H1 (cell line): Measurements from ENCODE around the gene ATR.

ENCODE experiments used
- ATF3 ChIP-seq: IDR thresholded peaks from 2 replicates; pipeline ENCODE4 v1.6.1; 2011; ENCODE audit warnings: low read depth, mild to moderate bottlenecking, low read length; ENCODE audit not compliant: insufficient read depth
- CEBPB ChIP-seq: IDR thresholded peaks from 2 replicates; pipeline ENCODE4 v1.6.1; 2012; ENCODE audit warnings: low read depth, low read length
- CTCF ChIP-seq, 3 experiments: IDR thresholded peaks; 1 replicate in 2 of 3; 2 replicates in 1 of 3; pipeline versions ENCODE4 v1.5.1 to v1.6.1; 2011; ENCODE audit warnings: low read length in 3 of 3, mild to moderate bottlenecking in 3 of 3, inconsistent platforms in 2 of 3, low read depth in 1 of 3, moderate library complexity in 1 of 3; ENCODE audit not compliant: insufficient read depth in 1 of 3; ENCODE audit errors: control extremely low read depth in 1 of 3
- EP300 ChIP-seq, 2 experiments: IDR thresholded peaks; 1 replicate in 1 of 2; 2 replicates in 1 of 2; pipeline ENCODE4 v1.6.1; 2011 to 2012; ENCODE audit warnings: low read depth in 2 of 2, low read length in 2 of 2, mild to moderate bottlenecking in 2 of 2, borderline replicate concordance in 1 of 2, inconsistent platforms in 1 of 2, moderate library complexity in 1 of 2
- GABPA ChIP-seq: IDR thresholded peaks from 2 replicates; pipeline ENCODE4 v1.6.1; 2011; ENCODE audit warnings: mild to moderate bottlenecking, low read length, moderate library complexity, borderline replicate concordance; ENCODE audit not compliant: insufficient read depth
- JUND ChIP-seq: IDR thresholded peaks from 2 replicates; pipeline ENCODE4 v1.6.1; 2011; ENCODE audit warnings: mild to moderate bottlenecking, improper control_type of control experiment, low read length
- PHF8 ChIP-seq: fragments of 200-600 bp; sonication (generic); conservative IDR thresholded peaks from 2 replicates; pipeline ENCODE4 v1.7.1; 2012; ENCODE audit warnings: low read depth, mild to moderate bottlenecking, inconsistent platforms, low read length, moderate library complexity
- POLR2A ChIP-seq, 2 experiments: IDR thresholded peaks; 1 replicate in 1 of 2; 2 replicates in 1 of 2; pipeline ENCODE4 v1.6.1; 2011; ENCODE audit warnings: low read depth in 2 of 2, low read length in 2 of 2, mild to moderate bottlenecking in 2 of 2; ENCODE audit errors: control extremely low read depth in 1 of 2
- RFX5 ChIP-seq: IDR thresholded peaks from 2 replicates; pipeline ENCODE4 v1.6.1; 2011; ENCODE audit warnings: low read depth, low read length, improper control_type of control experiment, borderline replicate concordance
- TEAD4 ChIP-seq: IDR thresholded peaks from 2 replicates; pipeline ENCODE4 v1.6.1; 2012; ENCODE audit warnings: low read depth, low read length, inconsistent platforms, mixed read lengths
- YY1 ChIP-seq: IDR thresholded peaks from 2 replicates; pipeline ENCODE4 v1.6.1; 2011; ENCODE audit warnings: low read depth, mild to moderate bottlenecking, low read length
- ZNF274 ChIP-seq: IDR thresholded peaks from 2 replicates; pipeline ENCODE4 v1.7.0; 2012; ENCODE audit warnings: low read length, borderline replicate concordance; ENCODE audit errors: extremely low read depth

GRCh38 chr3:142613491-142613890, 35.0 kb upstream of the ATR start:
- TF ChIP-seq CEBPB: no peak
- TF ChIP-seq RFX5: no peak
- no peak for TF ChIP-seq CTCF (IDR thresholded peaks at IDR 0.05; ENCODE audit: control extremely low read depth in 1 of 3, insufficient read depth in 1 of 3, low read depth in 1 of 3, low read length in 3 of 3)
- no peak for TF ChIP-seq JUND
- no peak for TF ChIP-seq TEAD4
- no peak for TF ChIP-seq YY1
- TF ChIP-seq PHF8: no peak
- no peak for TF ChIP-seq ZNF274
- no peak for TF ChIP-seq POLR2A (IDR thresholded peaks at IDR 0.05; ENCODE audit: control extremely low read depth in 1 of 2, low read depth in 2 of 2, low read length in 2 of 2)
- no peak for TF ChIP-seq GABPA
- TF ChIP-seq ATF3: no peak
- TF ChIP-seq EP300 (IDR thresholded peaks at IDR 0.05; ENCODE audit: borderline replicate concordance in 1 of 2, low read depth in 2 of 2, low read length in 2 of 2): no peak
